ENCODE results near the gene MSMP.

The MSMP gene

GRCh38 chr9:35754264-35754663 is at the start of gene MSMP:
TSS of gene MSMP (minus strand) at chr9:35754276. CDS start at chr9:35754129, 147 bp downstream.
- DNase-seq = no peak

- no peak for DNase-seq
Observed at GRCh38 chr9:35801328-35802128, 47.5 kb upstream of the MSMP start.

GRCh38 chr9:35800530-35800929 is 46.5 kb upstream of the MSMP start:
- no peak for DNase-seq

GRCh38 chr9:35798658-35799374 is 44.7 kb upstream of the MSMP start:
- DNase-seq = no peak

GRCh38 chr9:35797311-35798109 is 43.4 kb upstream of the MSMP start:
- no peak for DNase-seq

- DNase-seq = no peak
Observed at GRCh38 chr9:35795695-35796094, 41.6 kb upstream of the MSMP start.

- DNase-seq = no peak
Observed at GRCh38 chr9:35793461-35793860, 39.4 kb upstream of the MSMP start.

- no peak for DNase-seq
Observed at GRCh38 chr9:35792826-35793225, 38.8 kb upstream of the MSMP start.

GRCh38 chr9:35792024-35792813 is 38.1 kb upstream of the MSMP start:
- DNase-seq = no peak

- DNase-seq = no peak
Observed at GRCh38 chr9:35791297-35791921, 37.3 kb upstream of the MSMP start, which contains the start of gene NPR2. TSS of gene NPR2 (plus strand) at chr9:35791591. CDS start at chr9:35792409, 818 bp downstream.

GRCh38 chr9:35790385-35791296 is 36.6 kb upstream of the MSMP start:
- DNase-seq = peak; percentile 69

GRCh38 chr9:35790025-35790384 is 35.9 kb upstream of the MSMP start:
- DNase-seq = no peak

- no peak for DNase-seq
Observed at GRCh38 chr9:35789541-35789940, 35.5 kb upstream of the MSMP start.

- no peak for DNase-seq
Observed at GRCh38 chr9:35783418-35783817, 29.3 kb upstream of the MSMP start.

- DNase-seq = no peak
Observed at GRCh38 chr9:35781066-35781465, 27.0 kb upstream of the MSMP start.

- no peak for DNase-seq
Observed at GRCh38 chr9:35778496-35778895, 24.4 kb upstream of the MSMP start.

- no peak for DNase-seq
Observed at GRCh38 chr9:35776018-35776417, 21.9 kb upstream of the MSMP start.

- no peak for DNase-seq
Observed at GRCh38 chr9:35774907-35775635, 21.0 kb upstream of the MSMP start.

GRCh38 chr9:35771943-35772342 is 17.9 kb upstream of the MSMP start:
- DNase-seq = no peak

GRCh38 chr9:35771534-35771933 is 17.5 kb upstream of the MSMP start:
- DNase-seq = no peak

All from CD4-positive, alpha-beta T cell treated with Interleukin-6 for 4 hours (primary cell).